H1 (cell line): ENCODE results near the gene GUCY2C. TPM values are rescaled to one million over a fixed set of nuclear protein-coding genes. Genes with fewer than 3 reads are reported as not detected.

Experiments used
- TBP ChIP-seq: IDR thresholded peaks from 2 replicates; pipeline ENCODE4 v1.6.1; 2011; ENCODE audit warnings: low read depth, low read length, improper control_type of control experiment
- polyA plus RNA-seq, 7 experiments: library from polyadenylated mRNA; depleted of rRNA in 3 of 7; stranded (reverse) in 5 of 7; unstranded in 2 of 7; fragments of >200 nt in 5 of 7; fragments of 200-250 nt in 2 of 7; gene quantifications; 1 replicate in 5 of 7; 2 replicates in 1 of 7; 4 replicates in 1 of 7; pipeline versions ENCODE4 v1.2.1 to v1.2.3, GENCODE V29; 2011 to 2013; ENCODE audit warnings: missing spikeins in 2 of 7, mixed read lengths in 2 of 7
- total RNA-seq: library from RNA; stranded (reverse); fragmentation: NEBNext Ultra II Directional; extraction: Animal tissue kit (Norgen Biotek cat#: 25700); gene quantifications from 2 replicates; pipeline ENCODE4 v1.2.1, GENCODE V29; 2021

Gene GUCY2C
- total and polyA plus RNA-seq, 2 of the 8 experiments (the other 6 are each of a cell fraction or from before 2014, with no cell fraction given) = 1.9 to 3.2 TPM

- no peak for TF ChIP-seq TBP
- TF ChIP-seq, all 59 proteins: peak for 0
These were observed 60.6 kb downstream of the GUCY2C start (continued) for GRCh38 chr12:14635776-14636175.
